DOHH2 (cell line): ENCODE measurements around the gene SLC27A1.
"Not testable (repeated sequence)": the region's sequence is repeated elsewhere in the genome, so short reads cannot be mapped to it uniquely, and the experiment has no call there.

Experiments
- H3F3A ChIP-seq: fragments of 200-600 bp; sonication (generic), shearing (Covaris generic); 2 replicates; pipeline ENCODE4 v1.6.0; 2016; ENCODE audit warnings: antibody characterized with exemption, mild to moderate bottlenecking; ENCODE audit not compliant: control insufficient read depth, insufficient read depth
- H3K27ac ChIP-seq: fragments of 200-600 bp; sonication (generic); 2 replicates; pipeline ENCODE4 v1.5.1; 2014; ENCODE audit warnings: low read depth, mild to moderate bottlenecking, low read length, moderate library complexity
- H3K27me3 ChIP-seq: fragments of 200-600 bp; sonication (generic); 2 replicates; pipeline ENCODE4 v1.6.1; 2014; ENCODE audit warnings: mild to moderate bottlenecking, low read length, mixed read lengths; ENCODE audit not compliant: control insufficient read depth
- H3K36me3 ChIP-seq: fragments of 200-600 bp; sonication (generic); 2 replicates; pipeline ENCODE4 v1.6.1; 2014; ENCODE audit warnings: mild to moderate bottlenecking, low read length, moderate library complexity, mixed read lengths; ENCODE audit not compliant: control insufficient read depth
- H3K4me1 ChIP-seq: fragments of 200-600 bp; sonication (generic); 2 replicates; pipeline ENCODE4 v1.6.1; 2014; ENCODE audit warnings: mild to moderate bottlenecking, low read length, mixed read lengths; ENCODE audit not compliant: control insufficient read depth
- H3K4me2 ChIP-seq: fragments of 200-600 bp; sonication (generic); 2 replicates; pipeline ENCODE4 v1.6.0; 2014; ENCODE audit warnings: mild to moderate bottlenecking, low read length, moderate library complexity
- H3K4me3 ChIP-seq: fragments of 200-600 bp; sonication (generic); 2 replicates; pipeline ENCODE4 v1.5.1; 2014; ENCODE audit warnings: mild to moderate bottlenecking, low read length, mixed read lengths
- H3K79me2 ChIP-seq: fragments of 200-600 bp; sonication (generic); 2 replicates; pipeline ENCODE4 v1.6.1; 2014; ENCODE audit warnings: mild to moderate bottlenecking, low read length, mixed read lengths; ENCODE audit not compliant: control insufficient read depth
- H3K9me2 ChIP-seq: fragments of 200-600 bp; sonication (generic); replicated peaks from 2 replicates; pipeline ENCODE4 v1.6.1; 2014; ENCODE audit warnings: mild to moderate bottlenecking, low read length, mixed read lengths; ENCODE audit not compliant: control insufficient read depth
- H3K9me3 ChIP-seq: fragments of 200-600 bp; sonication (generic); 2 replicates; pipeline ENCODE4 v1.6.1; 2014; ENCODE audit warnings: antibody characterized with exemption, low read length, mixed read lengths; ENCODE audit not compliant: control insufficient read depth, insufficient read depth
- H4K20me1 ChIP-seq: fragments of 200-600 bp; sonication (generic); 2 replicates; pipeline ENCODE4 v1.6.0; 2014; ENCODE audit warnings: low read depth, mild to moderate bottlenecking, antibody characterized with exemption, low read length, moderate library complexity; ENCODE audit not compliant: control insufficient read depth, insufficient read depth
- CTCF ChIP-seq: fragments of 200-600 bp; sonication (generic); IDR thresholded peaks from one replicate; pipeline ENCODE4 v1.5.1; 2014; ENCODE audit warnings: antibody characterized with exemption, mild to moderate bottlenecking, low read depth, low read length; ENCODE audit not compliant: poor library complexity, severe bottlenecking
- EZH2phosphoT487 ChIP-seq: fragments of 200-600 bp; sonication (generic); IDR thresholded peaks from 2 replicates; pipeline ENCODE4 v1.6.1; 2017; ENCODE audit warnings: borderline replicate concordance, mild to moderate bottlenecking, antibody characterized with exemption, low read length, moderate library complexity, mixed read lengths

The SLC27A1 gene

GRCh38 chr19:17515408-17516149, 45.3 kb downstream of the SLC27A1 start:
- H3K36me3 ChIP-seq: peaks cover 47% of the 10 kb centered on the region
- TF ChIP-seq CTCF (no peak), EZH2phosphoT487 (no peak)

GRCh38 chr19:17517898-17518297, 47.6 kb downstream of the SLC27A1 start:
- Histone ChIP-seq H3K4me1 (peaks cover 12% of the 10 kb centered on the region), H3K79me2 (peaks cover 23% of the 10 kb centered on the region), H3K27ac (no peak overlapping the region), H3K9me3 (peaks cover 7% of the 10 kb centered on the region; the same call in 1 of the 2 replicates), H3K27me3 (no peaks in the 10 kb centered on the region), H3K4me3 (no peak overlapping the region), H3F3A (peaks cover 12% of the 10 kb centered on the region), H3K4me2 (no peak overlapping the region), H4K20me1 (no peaks in the 10 kb centered on the region), H3K36me3 (peaks cover 45% of the 10 kb centered on the region), H3K9me2 (no peaks in the 10 kb centered on the region)
- TF ChIP-seq EZH2phosphoT487 (no peak), CTCF (no peak)

More at GRCh38 chr19:17515408-17516149, 45.3 kb downstream of the SLC27A1 start:
- peaks cover 7% of the 10 kb centered on the region; the same call in 1 of the 2 replicates for H3K9me3 ChIP-seq
- H3K4me2 ChIP-seq: no peak overlapping the region
- peaks cover 44% of the 10 kb centered on the region for H3K79me2 ChIP-seq
- no peaks in the 10 kb centered on the region for H3K27me3 ChIP-seq
- H3K27ac ChIP-seq: no peak overlapping the region
- no peaks in the 10 kb centered on the region for H4K20me1 ChIP-seq
- peaks cover 3% of the 10 kb centered on the region; the same call in 1 of the 2 replicates for H3F3A ChIP-seq
- H3K9me2 ChIP-seq: no peaks in the 10 kb centered on the region
- H3K4me1 ChIP-seq: peaks cover 7% of the 10 kb centered on the region
- H3K4me3 ChIP-seq: no peak overlapping the region

GRCh38 chr19:17518654-17519053, 48.3 kb downstream of the SLC27A1 start:
- Histone ChIP-seq H3K4me1 (peaks cover 17% of the 10 kb centered on the region), H3K36me3 (peaks cover 43% of the 10 kb centered on the region), H3F3A (peaks cover 15% of the 10 kb centered on the region), H3K79me2 (peaks cover 15% of the 10 kb centered on the region)
- H3K4me2 ChIP-seq, H3K27me3 ChIP-seq, H3K27ac ChIP-seq, H4K20me1 ChIP-seq, H3K9me3 ChIP-seq, H3K9me2 ChIP-seq, H3K4me3 ChIP-seq: not testable (repeated sequence)

- H3K27me3 ChIP-seq: no peaks in the 10 kb centered on the region
- no peak overlapping the region for H3K27ac ChIP-seq
- no peak overlapping the region for H3K4me2 ChIP-seq
Observed at GRCh38 chr19:17519967-17520366, 49.6 kb downstream of the SLC27A1 start.

More at GRCh38 chr19:17519967-17520366, 49.6 kb downstream of the SLC27A1 start:
- Histone ChIP-seq H3K36me3 (peaks cover 43% of the 10 kb centered on the region), H3F3A (peaks cover 20% of the 10 kb centered on the region), H3K9me3 (peaks cover 7% of the 10 kb centered on the region; the same call in 1 of the 2 replicates), H3K4me3 (no peak overlapping the region), H4K20me1 (no peaks in the 10 kb centered on the region), H3K4me1 (peaks cover 30% of the 10 kb centered on the region), H3K79me2 (peaks cover 11% of the 10 kb centered on the region), H3K9me2 (no peaks in the 10 kb centered on the region)
- no peak for TF ChIP-seq CTCF
- TF ChIP-seq EZH2phosphoT487: no peak
